Astrocyte (in vitro differentiated cells and primary cell): Measurements from ENCODE around the gene DLK2.

Experiments
- EZH2 ChIP-seq: IDR thresholded peaks from 2 replicates; pipeline ENCODE4 v1.6.1; 2012; ENCODE audit warnings: mild to moderate bottlenecking, low read length, inconsistent platforms; ENCODE audit not compliant: insufficient read depth
- TF ChIP-seq, protein P1 (sequence below): IDR thresholded peaks from 2 replicates; pipeline ENCODE4 v1.5.1; 2011; ENCODE audit warnings: low read depth, mild to moderate bottlenecking, inconsistent platforms, low read length, moderate library complexity; ENCODE audit not compliant: insufficient read depth

DNA sequence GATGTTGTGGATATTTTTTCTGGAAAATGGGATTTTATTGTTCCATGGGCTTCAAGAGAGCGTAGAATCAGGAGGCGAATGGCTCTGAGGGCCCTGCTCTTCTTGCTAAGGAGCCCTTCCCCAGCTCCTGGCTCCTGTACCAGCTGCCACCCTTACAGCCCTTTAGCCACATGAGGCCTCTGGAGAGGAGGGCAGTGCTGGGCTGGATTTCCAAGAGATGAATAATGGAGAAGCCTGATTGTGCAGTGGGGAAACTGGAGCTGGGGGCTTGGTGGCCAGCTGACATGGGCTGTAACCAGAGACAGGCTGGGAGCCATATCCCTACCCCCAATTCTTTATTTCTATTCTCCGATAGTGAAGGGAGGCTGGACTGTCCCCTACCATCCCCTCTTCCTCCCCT lies 45.6 kb upstream of the DLK2 start:
- TF ChIP-seq EZH2: no peak
- TF ChIP-seq, protein P1, sequence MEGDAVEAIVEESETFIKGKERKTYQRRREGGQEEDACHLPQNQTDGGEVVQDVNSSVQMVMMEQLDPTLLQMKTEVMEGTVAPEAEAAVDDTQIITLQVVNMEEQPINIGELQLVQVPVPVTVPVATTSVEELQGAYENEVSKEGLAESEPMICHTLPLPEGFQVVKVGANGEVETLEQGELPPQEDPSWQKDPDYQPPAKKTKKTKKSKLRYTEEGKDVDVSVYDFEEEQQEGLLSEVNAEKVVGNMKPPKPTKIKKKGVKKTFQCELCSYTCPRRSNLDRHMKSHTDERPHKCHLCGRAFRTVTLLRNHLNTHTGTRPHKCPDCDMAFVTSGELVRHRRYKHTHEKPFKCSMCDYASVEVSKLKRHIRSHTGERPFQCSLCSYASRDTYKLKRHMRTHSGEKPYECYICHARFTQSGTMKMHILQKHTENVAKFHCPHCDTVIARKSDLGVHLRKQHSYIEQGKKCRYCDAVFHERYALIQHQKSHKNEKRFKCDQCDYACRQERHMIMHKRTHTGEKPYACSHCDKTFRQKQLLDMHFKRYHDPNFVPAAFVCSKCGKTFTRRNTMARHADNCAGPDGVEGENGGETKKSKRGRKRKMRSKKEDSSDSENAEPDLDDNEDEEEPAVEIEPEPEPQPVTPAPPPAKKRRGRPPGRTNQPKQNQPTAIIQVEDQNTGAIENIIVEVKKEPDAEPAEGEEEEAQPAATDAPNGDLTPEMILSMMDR: no peak
